HL-60/S4 treated with retinoic acid at 250 ng/mL for 4 days and 3 days (cell line): ENCODE measurements around the gene C11orf52.

Experiments used
- in situ Hi-C: fragments of 300-500 bp; cut with MboI; formaldehyde crosslinking; loops from 2 replicates; pipeline ENCODE4 v1.7.0; 2022; ENCODE audit warnings: low sequenced_read_pairs

Gene C11orf52

GRCh38 chr11:111937844-111938243 lies 19.1 kb downstream of the C11orf52 start:
- in situ Hi-C loops, result no loop called here

- in situ Hi-C loops, result no loop called here
Observed at GRCh38 chr11:111938687-111939160, 20.0 kb downstream of the C11orf52 start.

DNA sequence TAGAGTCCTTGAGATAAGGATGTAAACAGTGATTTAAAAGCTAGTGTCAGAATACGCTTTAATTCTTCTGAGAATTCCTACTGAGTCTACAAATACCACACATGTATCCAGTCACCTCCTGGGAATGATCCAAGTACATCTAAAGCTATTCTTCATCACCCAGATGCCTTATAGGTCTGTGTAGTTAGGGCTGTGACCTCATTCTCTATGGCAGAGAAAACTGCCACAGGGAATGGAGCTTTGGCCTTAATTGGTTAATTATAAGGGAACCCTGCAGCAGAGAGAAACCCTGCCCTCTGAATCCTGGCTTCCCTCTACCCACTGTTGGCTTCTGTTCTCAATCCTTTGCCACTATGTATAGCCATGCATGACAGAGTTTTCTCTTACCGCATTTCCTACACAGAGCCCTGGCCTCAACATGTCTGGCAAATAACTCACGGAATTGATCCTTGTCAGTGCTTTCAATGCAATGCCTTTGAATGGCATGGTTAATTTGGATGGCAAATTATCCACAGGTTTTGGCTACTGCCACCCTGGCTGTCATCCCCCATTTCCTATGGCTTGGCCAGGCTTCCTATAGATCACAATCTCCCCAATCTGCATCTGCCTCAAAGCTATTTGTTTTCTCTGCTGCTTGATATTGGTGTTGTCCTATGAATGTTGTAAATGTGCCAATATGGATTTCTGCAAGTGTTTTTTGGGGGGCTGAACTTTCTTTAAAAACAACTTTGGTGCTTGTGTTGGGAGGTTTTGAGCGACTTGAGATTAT lies 21.3 kb downstream of the C11orf52 start:
- in situ Hi-C loops, result no loop called here

- in situ Hi-C loops, result no loop called here
Observed at GRCh38 chr11:111941963-111942362, 23.2 kb downstream of the C11orf52 start.

GRCh38 chr11:111942829-111943228 lies 24.1 kb downstream of the C11orf52 start:
- in situ Hi-C loops, result no loop called here

DNA sequence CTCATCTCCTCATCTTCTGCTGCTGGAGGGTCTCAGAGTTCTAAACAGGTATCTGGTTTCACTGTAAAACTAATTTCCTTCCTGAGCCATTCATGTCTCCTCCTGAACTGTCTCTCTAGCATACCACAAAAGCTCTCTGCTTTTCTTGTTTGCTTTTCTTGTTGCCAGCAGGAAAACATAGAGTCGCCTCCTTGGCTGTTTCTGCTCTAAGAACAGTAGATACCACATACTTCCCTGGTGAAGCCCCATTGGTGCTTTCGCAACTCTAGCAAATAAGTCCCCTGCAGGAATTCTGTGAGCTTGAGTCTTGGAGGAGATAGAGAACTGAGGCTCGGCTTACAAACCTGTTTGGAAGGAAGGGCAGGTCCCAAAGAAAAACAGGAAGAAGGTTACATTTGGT lies 25.4 kb downstream of the C11orf52 start:
- in situ Hi-C loops, result no loop called here

GRCh38 chr11:111944651-111945051 lies 25.9 kb downstream of the C11orf52 start:
- in situ Hi-C loops, result no loop called here

GRCh38 chr11:111945198-111945597 lies 26.5 kb downstream of the C11orf52 start:
- in situ Hi-C loops, result no loop called here

DNA sequence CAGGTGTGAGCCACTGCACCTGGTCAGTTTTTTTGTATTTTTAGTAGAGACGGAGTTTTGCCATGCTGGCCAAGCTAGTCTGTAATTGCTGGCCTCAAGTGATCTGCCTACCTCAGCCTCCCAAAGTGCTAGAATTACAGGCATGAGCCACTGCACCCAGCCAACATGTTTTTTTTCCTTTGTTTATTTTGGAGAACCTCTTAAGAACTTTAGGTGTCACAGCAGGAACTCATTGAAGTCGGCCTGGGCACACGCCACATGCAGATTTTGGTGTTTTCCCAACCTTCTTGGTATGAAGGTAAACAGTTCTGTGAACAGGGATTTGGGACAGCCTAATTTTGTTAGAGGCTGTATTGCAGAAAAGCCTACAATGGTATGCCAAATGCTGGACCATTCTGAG lies 27.8 kb downstream of the C11orf52 start:
- in situ Hi-C loops, result no loop called here

DNA sequence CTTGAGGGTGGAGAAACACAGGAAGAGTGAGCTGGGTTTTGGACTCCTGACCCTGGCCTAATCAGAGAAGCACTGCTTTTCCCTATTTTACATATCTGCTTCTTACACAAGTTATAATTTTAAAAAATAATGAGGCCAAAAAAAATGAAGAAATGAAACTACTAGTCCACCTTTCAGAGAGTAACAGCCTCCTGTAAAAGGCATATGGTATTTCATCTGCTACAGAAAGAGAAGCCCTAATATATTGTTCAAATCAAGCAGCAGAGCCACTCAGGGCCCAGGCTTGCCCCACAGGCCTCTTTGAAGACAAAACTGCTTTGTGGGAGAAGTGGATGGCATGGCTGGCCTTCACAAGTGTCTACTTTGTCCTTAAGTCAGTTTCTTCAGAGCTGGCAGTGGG lies 28.4 kb downstream of the C11orf52 start:
- in situ Hi-C loops, result no loop called here

DNA sequence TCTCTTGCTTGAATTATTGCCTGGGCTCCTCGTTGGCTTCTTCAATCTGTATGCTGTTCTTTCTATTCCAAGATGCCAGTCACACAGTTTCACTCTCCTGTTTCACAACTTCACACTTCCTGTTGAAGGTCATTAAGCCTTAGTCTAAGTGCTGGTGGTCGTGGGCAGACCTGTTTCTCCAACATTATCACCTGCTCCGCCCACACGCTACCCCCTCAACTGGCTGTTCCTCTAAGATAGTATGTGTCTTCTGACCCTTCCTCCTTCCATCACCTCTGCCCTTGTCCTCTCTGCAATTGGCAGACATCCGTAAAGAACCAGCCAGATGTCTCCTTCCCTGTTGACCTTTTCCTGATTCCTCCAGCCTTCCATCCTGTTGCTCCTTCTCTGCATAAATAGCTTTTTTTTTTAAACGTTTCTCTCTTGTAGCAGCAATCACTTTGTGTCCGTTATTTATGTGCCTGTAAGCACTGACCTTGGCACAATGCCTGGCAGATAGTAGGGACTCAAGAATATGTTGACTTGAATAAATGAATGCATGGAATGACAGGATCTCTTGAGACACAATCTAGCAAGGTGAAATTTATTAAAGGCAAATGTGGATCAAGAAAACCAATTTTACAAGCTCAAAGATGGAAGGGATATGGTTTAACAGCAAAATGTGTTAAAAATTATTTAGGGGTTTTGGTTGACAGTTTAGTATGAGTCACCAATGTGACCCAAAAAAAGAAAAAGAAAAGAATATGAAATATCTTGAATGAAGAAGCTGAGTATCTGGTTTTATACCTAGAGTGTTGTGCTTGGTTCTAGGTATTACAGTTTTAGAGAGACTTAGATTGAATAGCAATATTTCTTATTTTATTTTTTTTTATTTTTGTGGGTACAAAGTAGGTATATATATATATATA lies 31.1 kb downstream of the C11orf52 start:
- in situ Hi-C loops, result no loop called here

GRCh38 chr11:111951565-111951964 lies 32.9 kb downstream of the C11orf52 start:
- in situ Hi-C loops, result no loop called here

GRCh38 chr11:111954154-111954553 lies 35.4 kb downstream of the C11orf52 start:
- in situ Hi-C loops, result no loop called here

- in situ Hi-C loops, result no loop called here
Observed at GRCh38 chr11:111957663-111958444, 39.1 kb downstream of the C11orf52 start.

DNA sequence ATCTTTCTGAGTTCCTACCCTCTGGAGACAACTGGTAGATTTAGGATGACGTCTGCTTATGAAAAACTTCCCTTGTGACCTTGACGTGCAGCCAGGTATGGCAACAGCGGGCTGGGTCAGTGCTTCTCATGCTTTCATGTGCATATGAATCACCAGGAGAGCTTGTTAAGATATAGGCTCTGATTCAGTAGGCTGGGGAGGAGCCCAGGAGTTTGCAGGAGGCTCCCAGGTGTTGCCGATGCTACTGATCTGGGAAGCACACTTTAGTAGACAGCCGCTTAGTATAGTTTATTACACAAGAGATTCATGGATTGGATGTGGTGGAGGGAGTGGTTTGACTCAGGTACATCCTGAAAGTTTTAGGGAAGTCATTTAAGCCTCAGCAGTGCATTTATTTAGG lies 42.2 kb downstream of the C11orf52 start:
- in situ Hi-C loops, result no loop called here

DNA sequence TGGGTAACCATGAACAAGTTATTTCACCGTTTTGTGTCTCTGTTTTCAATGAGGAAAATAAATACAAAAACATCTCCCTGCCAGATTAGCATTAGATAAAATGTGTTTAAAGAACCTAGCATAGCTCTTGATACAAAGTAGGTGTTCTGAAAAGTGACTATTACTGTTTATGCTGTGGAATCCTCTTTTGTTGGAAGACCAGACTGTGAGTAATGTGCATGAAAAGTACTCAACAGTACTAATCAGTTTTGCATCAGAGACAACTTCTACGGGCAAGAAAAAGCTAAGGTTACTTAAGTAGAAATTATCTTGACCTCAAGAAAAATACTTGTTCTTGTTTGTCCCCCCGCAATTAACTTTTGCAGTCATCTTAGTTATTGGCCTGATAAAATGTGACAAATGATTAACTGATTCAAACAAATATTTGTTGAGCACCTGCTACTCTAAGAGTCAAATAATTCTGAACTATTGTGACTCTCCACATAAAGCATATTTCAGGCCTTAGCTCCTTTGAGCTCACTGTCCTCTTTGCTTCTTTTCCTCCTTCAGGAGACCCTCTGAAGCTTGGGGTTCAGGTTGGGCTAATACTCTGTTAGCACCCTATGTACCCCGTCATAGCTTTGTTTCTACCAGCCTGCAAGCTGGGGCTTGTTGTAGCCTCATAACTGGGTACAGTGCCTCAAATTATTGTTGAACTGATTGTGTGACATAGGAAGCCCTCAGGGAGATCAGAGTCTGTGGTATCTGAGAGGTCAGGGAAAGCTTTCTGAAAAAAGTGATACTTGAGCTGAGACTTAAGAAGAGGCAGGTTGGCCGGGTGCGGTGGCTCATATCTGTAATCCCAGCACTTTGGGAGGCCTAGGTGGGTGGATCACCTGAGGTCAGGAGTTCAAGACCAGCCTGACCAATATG lies 42.9 kb downstream of the C11orf52 start:
- in situ Hi-C loops, result no loop called here

DNA sequence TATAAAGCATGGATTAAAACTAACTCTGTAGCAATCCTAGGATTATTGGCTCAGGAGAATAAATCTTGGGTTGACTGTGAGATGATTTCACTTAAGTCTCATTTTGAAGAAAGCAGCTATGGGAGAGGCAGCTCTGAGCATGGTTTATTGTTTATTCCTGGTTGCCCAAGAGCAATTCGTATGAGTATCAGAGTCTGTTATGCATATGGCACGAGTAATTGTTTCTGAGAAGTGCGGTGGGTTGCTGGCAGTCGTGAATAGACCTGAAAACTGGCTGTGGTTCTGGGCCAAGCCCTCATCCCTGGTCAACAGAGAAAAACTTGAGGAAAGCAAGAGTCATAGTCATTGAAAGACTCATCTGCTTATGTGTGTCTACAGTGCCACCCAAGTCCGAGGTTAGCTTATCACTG lies 45.2 kb downstream of the C11orf52 start:
- in situ Hi-C loops, result no loop called here

DNA sequence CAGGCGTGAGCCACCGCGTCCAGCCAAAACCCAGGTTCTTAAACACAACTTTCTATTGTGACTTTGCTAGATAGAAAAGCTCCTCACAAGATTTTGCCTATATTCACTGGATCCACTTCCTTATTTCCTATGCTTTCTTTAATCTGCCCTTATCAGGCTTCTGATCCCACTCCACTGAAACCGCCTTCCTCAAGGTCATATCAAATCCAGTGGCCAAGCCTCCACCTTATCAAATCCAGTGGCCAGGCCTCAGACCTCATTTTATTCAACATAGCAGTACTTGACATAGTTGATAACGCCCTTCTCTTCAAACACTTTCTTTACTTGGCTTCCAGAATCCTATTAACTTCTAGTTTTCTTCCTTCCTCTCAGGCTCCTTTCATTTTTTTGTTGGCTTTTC lies 48.0 kb downstream of the C11orf52 start:
- in situ Hi-C loops, result no loop called here

DNA sequence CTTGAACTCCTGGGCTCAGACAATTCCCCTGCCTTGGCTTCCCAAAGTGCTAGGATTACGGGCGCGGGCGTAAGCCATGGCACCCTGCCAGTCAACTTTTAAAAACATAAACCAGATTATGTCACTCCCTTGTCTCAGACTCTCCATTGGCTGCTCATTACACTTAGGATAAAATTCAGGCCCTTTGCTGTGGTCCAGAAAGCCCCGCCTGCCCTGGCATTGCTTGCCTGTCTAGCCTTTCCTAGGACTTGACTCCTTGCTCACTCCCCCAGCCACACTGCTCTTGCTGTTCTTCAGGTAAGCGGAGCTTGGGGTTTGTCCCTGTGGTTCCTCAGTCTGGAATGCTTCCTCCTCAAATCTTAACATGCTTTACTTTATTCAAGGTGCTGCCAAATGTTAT lies 48.9 kb downstream of the C11orf52 start:
- in situ Hi-C loops, result no loop called here

- in situ Hi-C loops, result no loop called here
Observed at GRCh38 chr11:111969344-111969743, 50.6 kb downstream of the C11orf52 start.
